HG02678 (cell line): ENCODE data around the gene MDK.

ENCODE experiments used
- ATAC-seq: cut with Tn5 transposase; IDR thresholded peaks from one replicate; pipeline ENCODE4 v1.9.1; 2021; ENCODE audit warnings: mild to moderate bottlenecking, moderate library complexity; ENCODE audit not compliant: unreplicated experiment

MDK gene

GRCh38 chr11:46381819-46382645 lies 563 bp downstream of the MDK start:
- no peak for ATAC-seq

DNA sequence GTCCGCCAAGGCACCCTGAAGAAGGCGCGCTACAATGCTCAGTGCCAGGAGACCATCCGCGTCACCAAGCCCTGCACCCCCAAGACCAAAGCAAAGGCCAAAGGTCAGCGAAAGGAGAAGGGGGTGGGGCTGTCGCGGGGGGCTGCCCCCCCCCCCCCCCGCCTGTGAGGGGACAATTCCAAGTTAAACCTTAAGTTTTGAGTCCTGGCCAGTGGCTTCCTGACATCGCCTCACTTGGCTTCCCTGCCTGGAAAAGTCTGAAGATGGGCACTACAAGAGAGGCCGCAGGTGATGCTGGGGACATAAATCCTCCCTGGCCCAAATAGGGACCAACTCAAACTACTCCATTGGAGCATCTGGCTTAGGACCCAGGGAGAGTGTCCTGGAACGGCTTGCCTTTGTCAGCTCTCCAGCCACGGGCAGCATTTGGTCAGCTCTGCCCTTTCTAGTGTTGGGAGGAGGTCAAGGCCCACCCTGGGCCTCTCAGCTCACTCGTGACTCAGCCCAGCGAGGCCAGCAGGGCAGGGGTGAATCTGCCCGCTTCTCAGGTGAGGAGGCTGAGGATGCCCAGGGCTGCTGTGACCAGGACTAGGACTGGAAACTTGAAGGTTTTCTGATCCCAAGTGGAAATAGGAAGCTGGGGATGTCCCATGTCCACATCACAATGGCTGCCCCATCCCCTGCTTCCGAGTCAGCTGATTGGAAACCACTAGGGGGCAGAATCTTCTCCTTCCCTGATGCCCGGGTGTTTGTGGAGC lies 1.4 kb downstream of the MDK start:
- ATAC-seq = no peak

DNA sequence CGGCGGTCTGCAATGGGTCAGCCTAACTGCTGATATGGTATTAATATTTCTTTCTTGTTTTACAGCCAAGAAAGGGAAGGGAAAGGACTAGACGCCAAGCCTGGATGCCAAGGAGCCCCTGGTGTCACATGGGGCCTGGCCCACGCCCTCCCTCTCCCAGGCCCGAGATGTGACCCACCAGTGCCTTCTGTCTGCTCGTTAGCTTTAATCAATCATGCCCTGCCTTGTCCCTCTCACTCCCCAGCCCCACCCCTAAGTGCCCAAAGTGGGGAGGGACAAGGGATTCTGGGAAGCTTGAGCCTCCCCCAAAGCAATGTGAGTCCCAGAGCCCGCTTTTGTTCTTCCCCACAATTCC lies 1.9 kb downstream of the MDK start:
- no peak for ATAC-seq

- no peak for ATAC-seq
Observed at GRCh38 chr11:46383974-46384701, 2.7 kb downstream of the MDK start.

DNA sequence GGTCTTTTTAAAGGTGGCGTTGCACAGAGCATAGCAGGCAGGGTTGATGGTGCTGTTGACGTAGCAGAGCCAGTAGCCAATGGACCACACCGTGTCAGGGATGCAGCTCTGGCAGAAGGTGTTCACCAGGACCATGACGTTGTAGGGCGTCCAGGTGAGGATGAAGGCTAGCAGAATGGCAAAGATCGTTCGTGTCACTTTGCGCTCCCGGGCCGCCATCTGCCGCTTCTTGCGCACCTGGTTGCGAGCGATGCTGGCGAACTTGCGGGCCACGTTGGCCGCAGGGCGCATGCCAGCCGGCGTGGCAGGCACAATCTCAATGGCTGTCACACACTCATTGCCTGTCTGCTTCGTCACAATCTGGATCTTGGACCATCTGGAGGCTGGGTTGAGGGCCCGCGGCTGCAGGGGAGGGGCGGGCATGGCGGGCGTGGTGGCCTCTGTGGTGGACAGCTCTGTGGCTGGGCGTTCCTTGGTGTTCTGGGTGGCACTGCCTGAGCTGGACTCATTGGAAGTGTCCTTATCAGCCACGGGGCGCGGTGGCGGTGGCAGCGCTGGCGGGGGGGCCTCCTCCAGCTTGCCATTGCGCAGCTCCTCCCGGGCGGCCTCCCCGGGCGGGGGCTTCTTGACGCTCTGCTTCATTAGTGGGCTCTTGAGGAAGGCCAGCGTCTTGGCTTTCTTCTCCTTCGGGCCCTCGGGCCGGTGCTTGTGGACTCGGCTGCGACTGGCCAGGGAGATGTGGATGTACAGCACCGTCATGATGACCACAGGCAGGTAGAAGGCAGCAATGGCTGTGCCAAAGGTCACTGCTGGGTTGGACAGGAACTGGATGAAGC lies 3.9 kb downstream of the MDK start:
- ATAC-seq = no peak

- no peak for ATAC-seq
Observed at GRCh38 chr11:46386005-46386578, 4.6 kb downstream of the MDK start.

DNA sequence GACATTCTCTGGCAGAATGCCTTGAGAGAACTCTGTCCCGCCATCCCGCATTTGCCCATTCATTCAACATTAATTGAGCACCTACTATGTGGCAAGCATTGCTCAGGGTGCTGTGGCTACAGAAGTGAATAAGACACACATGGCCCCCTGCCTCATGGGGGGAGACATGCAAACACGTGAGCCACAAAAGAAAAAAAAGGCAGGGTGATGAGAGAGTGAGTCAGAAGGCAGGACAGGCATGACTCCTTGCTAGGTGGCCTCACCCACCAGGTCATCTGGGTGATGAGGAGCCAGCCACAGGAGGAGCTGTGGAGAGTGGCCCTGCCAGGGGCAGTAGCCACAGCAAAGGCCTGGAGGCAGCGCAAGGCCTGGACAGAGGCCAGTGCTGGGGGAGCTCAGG lies 5.2 kb downstream of the MDK start:
- ATAC-seq = no peak

- ATAC-seq = no peak
Observed at GRCh38 chr11:46387456-46387855, 6.0 kb downstream of the MDK start.

- ATAC-seq = no peak
Observed at GRCh38 chr11:46387919-46388618, 6.6 kb downstream of the MDK start.

DNA sequence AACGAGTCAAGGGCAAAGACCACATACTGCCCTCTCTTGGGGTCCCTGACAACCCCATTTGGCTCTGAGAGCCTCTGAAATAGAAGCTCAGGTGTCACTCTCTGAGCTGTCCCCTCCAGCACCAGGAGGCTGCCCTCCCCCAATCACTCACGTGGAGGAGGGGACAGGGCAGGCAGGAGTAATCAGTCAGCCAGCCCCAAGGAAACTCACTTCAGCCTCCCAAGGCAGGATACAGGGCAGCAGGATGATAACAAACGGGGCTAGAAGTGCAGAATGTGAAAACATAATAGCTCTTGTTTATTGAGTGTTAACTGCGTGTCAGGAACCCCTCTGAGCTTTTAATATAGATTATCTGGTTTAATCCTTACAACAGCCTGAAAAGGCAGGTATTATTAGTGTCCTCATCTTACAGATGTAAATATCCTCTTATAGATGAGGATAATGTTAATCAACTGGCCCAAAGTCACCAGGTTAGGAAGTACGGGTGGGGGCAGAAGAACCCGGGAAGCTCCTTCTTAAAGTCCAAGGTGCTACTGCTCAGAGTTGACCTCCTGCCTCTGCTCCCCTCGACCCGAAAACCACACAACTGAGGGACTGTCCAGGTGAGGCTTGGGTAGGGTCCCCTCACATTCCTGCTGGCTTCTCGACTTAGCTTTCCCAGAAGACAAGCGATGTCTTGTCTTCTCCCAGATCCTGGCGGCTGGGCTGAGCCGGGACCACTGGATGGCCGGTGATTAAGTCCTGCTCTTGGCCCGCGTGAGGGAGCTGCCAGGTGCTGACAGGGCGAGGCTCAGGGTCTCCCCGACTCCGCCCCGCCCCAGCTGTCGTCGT lies 7.4 kb downstream of the MDK start:
- ATAC-seq = no peak

GRCh38 chr11:46389450-46390330 lies 8.2 kb downstream of the MDK start:
- no peak for ATAC-seq

- ATAC-seq = no peak
Observed at GRCh38 chr11:46390331-46391171, 9.1 kb downstream of the MDK start.

DNA sequence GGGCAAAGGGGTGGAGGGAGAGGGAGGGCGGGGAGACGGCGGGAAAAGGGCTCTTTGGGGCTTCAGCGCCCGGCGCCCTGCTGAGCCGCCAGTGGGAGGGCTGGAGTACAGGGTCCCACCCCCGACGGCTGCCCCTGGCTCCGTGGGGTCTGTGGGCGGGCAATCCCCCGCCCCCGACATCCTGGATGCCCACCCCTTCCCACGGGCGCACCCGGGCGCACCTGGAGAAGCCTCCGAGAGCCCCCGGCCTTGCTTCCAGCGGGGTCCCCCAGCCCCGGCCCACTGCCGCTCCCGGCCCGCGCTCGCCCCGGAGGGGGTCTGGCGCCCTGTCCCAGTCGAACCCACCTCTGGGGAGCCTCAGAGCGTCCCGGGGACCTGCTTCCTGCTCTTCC lies 9.7 kb downstream of the MDK start:
- ATAC-seq = no peak

- ATAC-seq = no peak
Observed at GRCh38 chr11:46391578-46392420, 10.3 kb downstream of the MDK start, which contains the start of gene CHRM4. TSS of gene CHRM4 (minus strand) at chr11:46391776. CDS start at chr11:46386557, 5,219 bp downstream.

DNA sequence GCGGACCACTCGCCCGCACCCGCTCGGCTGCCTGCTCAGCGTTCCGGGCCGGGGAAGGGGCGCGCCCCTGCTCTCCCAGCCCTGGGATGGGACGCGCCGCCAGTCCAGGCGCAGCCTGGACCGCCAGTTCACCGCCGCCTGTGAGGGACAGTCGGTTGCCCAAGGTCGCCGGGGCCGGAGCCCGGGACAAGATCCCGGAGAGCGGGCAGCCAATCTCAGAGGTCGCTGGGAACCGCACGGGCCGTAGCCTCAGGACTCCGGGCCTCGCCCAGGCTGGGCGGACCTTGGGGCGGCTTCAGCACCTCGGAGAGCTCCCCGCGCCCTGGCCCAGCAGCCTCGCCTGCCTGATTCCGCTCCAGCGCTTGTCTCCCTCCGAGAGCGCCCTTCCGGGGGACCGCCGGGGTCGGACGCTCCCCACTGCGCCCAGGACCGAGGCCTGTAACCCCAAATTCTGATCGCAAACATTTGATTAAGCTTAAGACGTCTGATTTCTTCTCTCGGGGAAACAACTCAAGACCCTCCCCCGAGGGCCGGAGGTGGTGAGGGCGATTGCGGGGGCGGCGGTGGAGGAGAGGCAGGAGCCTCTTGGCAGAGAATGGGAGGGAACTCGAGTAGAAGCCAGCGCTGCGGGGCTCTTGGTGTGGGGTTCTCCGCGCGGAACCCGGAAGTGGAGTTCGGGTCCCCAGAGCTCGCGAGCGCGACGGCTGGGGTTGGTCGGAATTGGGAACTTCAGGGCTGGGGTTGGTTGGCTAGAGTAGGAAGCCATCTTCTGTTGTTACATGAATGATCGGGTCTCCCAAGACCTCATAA lies 11.2 kb downstream of the MDK start:
- peak; percentile 70 for ATAC-seq
